ENCODE data around the gene C16orf74. TPM values are rescaled to one million over a fixed set of nuclear protein-coding genes. Genes with fewer than 3 reads are reported as not detected.

C16orf74 gene
- total and polyA plus RNA-seq, 3 donors from 2014 or later = 3.8 to 6.0 (median 4.3) TPM

GRCh38 chr16:85678821-85679220 lies 72.1 kb downstream of the C16orf74 start:
- no peaks in the 10 kb centered on the region for H3K9me3 ChIP-seq
- no peaks in the 10 kb centered on the region for H3K36me3 ChIP-seq (ENCODE audit: low read depth, missing control alignments)
- H3K4me3 ChIP-seq = no peak overlapping the region
- H3K27ac ChIP-seq = no peak overlapping the region
- DNase-seq = no peak
- peaks cover 16% of the 10 kb centered on the region for H3K4me1 ChIP-seq
- no peaks in the 10 kb centered on the region for H3K27me3 ChIP-seq
- TF ChIP-seq CTCF (IDR thresholded peaks at IDR 0.05) (no peak), POLR2A (IDR thresholded peaks at IDR 0.05) (no peak)
- intact Hi-C loops (cut with DNase I; ENCODE audit: low total_unique reads) = no loop called here
- WGBS, 2 donors = 91 to 92% methylated on average over 5 of the region's 5 CpGs

- no peaks in the 10 kb centered on the region for H3K36me3 ChIP-seq (ENCODE audit: low read depth, missing control alignments)
- 83 to 86% methylated on average over 8 of the region's 8 CpGs for WGBS, 2 donors
- no peak overlapping the region for H3K27ac ChIP-seq
Observed at GRCh38 chr16:85678016-85678415, 72.9 kb downstream of the C16orf74 start.

GRCh38 chr16:85677383-85677967 lies 73.4 kb downstream of the C16orf74 start:
- no peaks in the 10 kb centered on the region for H3K9me3 ChIP-seq
- H3K4me3 ChIP-seq = no peak overlapping the region
- intact Hi-C loops (cut with DNase I; ENCODE audit: low total_unique reads) = no loop called here
- H3K36me3 ChIP-seq (ENCODE audit: low read depth, missing control alignments) = no peaks in the 10 kb centered on the region
- DNase-seq = no peak
- peaks cover 21% of the 10 kb centered on the region for H3K4me1 ChIP-seq
- 87 to 88% methylated on average over 6 of the region's 6 CpGs for WGBS, 2 donors
- no peaks in the 10 kb centered on the region for H3K27me3 ChIP-seq
- H3K27ac ChIP-seq = no peak overlapping the region
- no peak for TF ChIP-seq POLR2A (IDR thresholded peaks at IDR 0.05)
- TF ChIP-seq CTCF (IDR thresholded peaks at IDR 0.05) = no peak

More at GRCh38 chr16:85678016-85678415, 72.9 kb downstream of the C16orf74 start:
- TF ChIP-seq CTCF (IDR thresholded peaks at IDR 0.05) (no peak), POLR2A (IDR thresholded peaks at IDR 0.05) (no peak)
- intact Hi-C loops (cut with DNase I; ENCODE audit: low total_unique reads) = no loop called here
- H3K27me3 ChIP-seq = no peaks in the 10 kb centered on the region
- H3K4me1 ChIP-seq = peaks cover 21% of the 10 kb centered on the region
- DNase-seq = no peak
- no peak overlapping the region for H3K4me3 ChIP-seq
- H3K9me3 ChIP-seq = no peaks in the 10 kb centered on the region

DNA sequence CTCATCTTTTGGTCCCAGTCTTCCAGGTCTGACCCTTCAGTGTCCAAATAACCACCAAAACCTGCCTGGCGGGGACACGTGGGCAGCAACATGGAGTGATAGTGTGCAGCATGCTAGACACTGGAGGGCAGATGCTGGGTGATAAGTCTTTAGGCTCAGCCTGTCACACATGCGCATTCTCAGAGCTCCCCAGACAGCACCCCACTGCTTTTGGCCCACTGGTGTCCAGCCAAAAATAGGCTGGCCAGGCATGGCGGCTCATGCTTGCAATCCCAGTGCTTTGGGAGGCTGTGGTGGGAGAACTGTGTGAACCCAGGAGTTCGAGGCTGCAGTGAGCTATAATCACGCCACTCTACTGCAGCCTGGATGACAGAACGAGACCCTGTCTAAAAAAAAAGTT lies 74.4 kb downstream of the C16orf74 start:
- H3K36me3 ChIP-seq (ENCODE audit: low read depth, missing control alignments) = no peaks in the 10 kb centered on the region
- no peaks in the 10 kb centered on the region for H3K27me3 ChIP-seq
- no peaks in the 10 kb centered on the region for H3K9me3 ChIP-seq
- no peak overlapping the region for H3K27ac ChIP-seq
- no peak for TF ChIP-seq POLR2A (IDR thresholded peaks at IDR 0.05)
- TF ChIP-seq CTCF (IDR thresholded peaks at IDR 0.05) = no peak
- no peak overlapping the region for H3K4me3 ChIP-seq
- 87 to 94% methylated on average over 7 of the region's 7 CpGs for WGBS, 2 donors
- no peak for DNase-seq
- peaks cover 21% of the 10 kb centered on the region for H3K4me1 ChIP-seq
- intact Hi-C loops (cut with DNase I; ENCODE audit: low total_unique reads) = no loop called here

DNA sequence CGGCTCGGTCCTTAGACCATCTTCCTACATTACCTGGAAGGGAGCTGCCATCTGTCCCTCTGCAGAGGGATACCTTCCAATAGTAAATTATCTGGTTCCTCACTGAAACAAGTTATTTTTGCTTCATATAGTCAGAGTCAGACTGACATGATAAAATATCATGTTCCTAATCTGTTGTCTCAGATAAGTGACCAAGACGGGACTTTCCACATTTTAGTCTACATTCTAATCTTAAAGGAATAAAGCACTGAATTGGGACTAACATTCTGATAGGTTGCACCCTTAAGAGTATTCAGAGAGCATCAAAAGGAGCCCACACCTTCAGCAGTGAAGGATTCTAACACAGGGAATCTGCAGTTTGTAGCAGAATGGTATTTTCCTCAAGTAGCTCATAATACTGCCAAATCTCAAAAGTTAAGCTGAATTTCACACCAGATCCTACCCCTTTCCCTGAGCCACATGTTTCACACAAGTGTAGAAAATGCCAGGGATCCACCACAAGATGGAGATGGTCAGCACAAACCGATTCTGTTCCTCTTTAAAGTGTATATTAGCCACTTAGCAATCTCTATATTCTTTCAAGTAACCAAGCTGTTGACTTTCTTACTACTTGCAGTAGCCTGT lies 75.5 kb downstream of the C16orf74 start:
- H3K9me3 ChIP-seq = no peaks in the 10 kb centered on the region
- WGBS, 2 donors = 76 to 79% methylated on average over 4 of the region's 4 CpGs
- H3K27me3 ChIP-seq = no peaks in the 10 kb centered on the region
- peaks cover 21% of the 10 kb centered on the region for H3K4me1 ChIP-seq
- no peak for TF ChIP-seq POLR2A (IDR thresholded peaks at IDR 0.05)
- peak in 1 of 3 experiments; percentile 15 for TF ChIP-seq CTCF (IDR thresholded peaks at IDR 0.05)
- no peak for DNase-seq
- intact Hi-C loops (cut with DNase I; ENCODE audit: low total_unique reads) = no loop called here
- H3K27ac ChIP-seq = no peak overlapping the region
- H3K36me3 ChIP-seq (ENCODE audit: low read depth, missing control alignments) = no peaks in the 10 kb centered on the region
- no peak overlapping the region for H3K4me3 ChIP-seq
